Measurements from ENCODE around the gene NARS2. TPM values are rescaled to one million over a fixed set of nuclear protein-coding genes. Genes with fewer than 3 reads are reported as not detected.
"Not testable (repeated sequence)": the region's sequence is repeated elsewhere in the genome, so short reads cannot be mapped to it uniquely, and the experiment has no call there.

Gene NARS2
- total RNA-seq, 4 donors from 2014 or later = 10.6 to 20.3 (median 12.9) TPM

- no peak for TF ChIP-seq CTCF (IDR thresholded peaks at IDR 0.05)
- ATAC-seq (ENCODE audit: low FRiP score) = no peak
- no peak for DNase-seq (ENCODE audit: low spot score)
These were observed 983 bp downstream of the NARS2 start for GRCh38 chr11:78573681-78574080.

GRCh38 chr11:78573271-78573670, 1.4 kb downstream of the NARS2 start:
- ATAC-seq (ENCODE audit: low FRiP score) = no peak

GRCh38 chr11:78572394-78572793, 2.3 kb downstream of the NARS2 start:
- ATAC-seq (ENCODE audit: low FRiP score) (no peak), DNase-seq (ENCODE audit: low spot score) (no peak)
- no peak for TF ChIP-seq CTCF (IDR thresholded peaks at IDR 0.05)

More at GRCh38 chr11:78573271-78573670, 1.4 kb downstream of the NARS2 start:
- no peak for DNase-seq (ENCODE audit: low spot score)
- no peak for TF ChIP-seq CTCF (IDR thresholded peaks at IDR 0.05)

GRCh38 chr11:78570031-78570430, 4.6 kb downstream of the NARS2 start:
- ATAC-seq (ENCODE audit: low FRiP score) (no peak), DNase-seq (ENCODE audit: low spot score) (no peak)
- TF ChIP-seq CTCF (IDR thresholded peaks at IDR 0.05) = no peak

- no peak for DNase-seq (ENCODE audit: low spot score)
- no peak for TF ChIP-seq CTCF (IDR thresholded peaks at IDR 0.05)
- ATAC-seq (ENCODE audit: low FRiP score) = no peak
These were observed 7.5 kb downstream of the NARS2 start for GRCh38 chr11:78567209-78567608.

GRCh38 chr11:78564490-78565467, 9.9 kb downstream of the NARS2 start:
- no peak for ATAC-seq (ENCODE audit: low FRiP score)
- no peak for TF ChIP-seq CTCF (IDR thresholded peaks at IDR 0.05)
- no peak for DNase-seq (ENCODE audit: low spot score)

GRCh38 chr11:78564037-78564436, 10.6 kb downstream of the NARS2 start:
- DNase-seq (ENCODE audit: low spot score); ATAC-seq (ENCODE audit: low FRiP score): not testable (repeated sequence)

GRCh38 chr11:78563090-78563489, 11.6 kb downstream of the NARS2 start:
- not testable (repeated sequence) for DNase-seq (ENCODE audit: low spot score); ATAC-seq (ENCODE audit: low FRiP score)
